GM23338 (cell line): ENCODE data around the gene ETV6.

Experiments used
- CREB1 ChIP-seq: fragments of 250-450 bp; sonication (Bioruptor Pico); IDR thresholded peaks from 2 replicates; pipeline ENCODE4 v1.5.0; 2020; ENCODE audit warnings: low read depth, mild to moderate bottlenecking, moderate library complexity
- CTCF ChIP-seq, 2 experiments: fragments of 200-600 bp in 1 of 2; sonication (generic) in 1 of 2; conservative IDR thresholded peaks; 2 replicates each; pipeline versions ENCODE4 v1.5.1 to v1.6.1; 2016 to 2017; ENCODE audit warnings: antibody characterized with exemption in 2 of 2, low read depth in 2 of 2, mild to moderate bottlenecking in 2 of 2, moderate library complexity in 1 of 2
- EZH2 ChIP-seq: fragments of 200-600 bp; sonication (generic); IDR thresholded peaks from one replicate; pipeline ENCODE4 v1.8.0; 2017; ENCODE audit warnings: antibody characterized with exemption, mild to moderate bottlenecking, low read depth; ENCODE audit not compliant: unreplicated experiment
- EZH2phosphoT487 ChIP-seq: fragments of 200-600 bp; sonication (generic); IDR thresholded peaks from one replicate; pipeline ENCODE4 v1.8.1; 2018; ENCODE audit warnings: antibody characterized with exemption; ENCODE audit not compliant: unreplicated experiment
- JUNB ChIP-seq: IDR thresholded peaks from one replicate; pipeline ENCODE4 v1.6.1; 2016; ENCODE audit warnings: antibody characterized with exemption; ENCODE audit not compliant: unreplicated experiment
- NANOG ChIP-seq: IDR thresholded peaks from 2 replicates; pipeline ENCODE4 v1.6.1; 2016; ENCODE audit warnings: antibody characterized with exemption, borderline replicate concordance
- POLR2AphosphoS5 ChIP-seq: IDR thresholded peaks from 2 replicates; pipeline ENCODE4 v1.6.1; 2016; ENCODE audit warnings: antibody characterized with exemption, low read depth
- REST ChIP-seq: IDR thresholded peaks from one replicate; pipeline ENCODE4 v1.6.1; 2018; ENCODE audit warnings: antibody characterized with exemption; ENCODE audit not compliant: unreplicated experiment
- ZNF114 ChIP-seq: fragments of 250-450 bp; sonication (Bioruptor Pico); IDR thresholded peaks from 2 replicates; pipeline ENCODE4 v1.5.0; 2020; ENCODE audit warnings: mild to moderate bottlenecking, moderate library complexity
- ZNF331 ChIP-seq: fragments of 250-450 bp; sonication (Bioruptor Pico); IDR thresholded peaks from 2 replicates; pipeline ENCODE4 v1.5.0; 2020; ENCODE audit warnings: low read depth, mild to moderate bottlenecking, moderate library complexity
- ZNF462 ChIP-seq: fragments of 250-450 bp; sonication (Bioruptor Pico); IDR thresholded peaks from 2 replicates; pipeline ENCODE4 v1.5.0; 2020; ENCODE audit warnings: mild to moderate bottlenecking, moderate library complexity
- TF ChIP-seq, protein P1 (sequence below): IDR thresholded peaks from 2 replicates; pipeline ENCODE4 v1.6.1; 2016; ENCODE audit warnings: antibody characterized with exemption

GRCh38 chr12:11863988-11864387, 214.5 kb downstream of the ETV6 start:
- TF ChIP-seq CTCF (conservative IDR thresholded peaks at IDR 0.05; ENCODE audit: low read depth in 2 of 2) (no peak), ZNF114 (CRISPR knock-in tag) (no peak), REST (no peak), EZH2 (no peak), NANOG (no peak), EZH2phosphoT487 (no peak), POLR2AphosphoS5 (no peak), CREB1 (CRISPR knock-in tag) (no peak), JUNB (no peak), ZNF462 (no peak), ZNF331 (CRISPR knock-in tag) (no peak)
- TF ChIP-seq, protein P1, sequence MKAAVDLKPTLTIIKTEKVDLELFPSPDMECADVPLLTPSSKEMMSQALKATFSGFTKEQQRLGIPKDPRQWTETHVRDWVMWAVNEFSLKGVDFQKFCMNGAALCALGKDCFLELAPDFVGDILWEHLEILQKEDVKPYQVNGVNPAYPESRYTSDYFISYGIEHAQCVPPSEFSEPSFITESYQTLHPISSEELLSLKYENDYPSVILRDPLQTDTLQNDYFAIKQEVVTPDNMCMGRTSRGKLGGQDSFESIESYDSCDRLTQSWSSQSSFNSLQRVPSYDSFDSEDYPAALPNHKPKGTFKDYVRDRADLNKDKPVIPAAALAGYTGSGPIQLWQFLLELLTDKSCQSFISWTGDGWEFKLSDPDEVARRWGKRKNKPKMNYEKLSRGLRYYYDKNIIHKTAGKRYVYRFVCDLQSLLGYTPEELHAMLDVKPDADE: no peak
